OCI-LY3 (cell line): Measurements from ENCODE around the gene COL4A3.
A peak's percentile ranks its signal among the peaks of the same experiment; 100 is the strongest.
"Not testable (repeated sequence)": the region's sequence is repeated elsewhere in the genome, so short reads cannot be mapped to it uniquely, and the experiment has no call there.

Experiments used
- H2AFZ ChIP-seq: fragments of 200-600, 300-600 bp; shearing (Covaris generic); 2 replicates; pipeline ENCODE4 v1.6.0; 2014; ENCODE audit warnings: antibody characterized with exemption, low read depth, low read length
- H3K27ac ChIP-seq: fragments of 200-600, 300-600 bp; sonication (generic); 2 replicates; pipeline ENCODE4 v1.5.1; 2014; ENCODE audit warnings: mild to moderate bottlenecking, low read length, moderate library complexity, mixed read lengths
- H3K27me3 ChIP-seq: fragments of 200-600, 300-600 bp; sonication (generic); 2 replicates; pipeline ENCODE4 v1.6.1; 2014; ENCODE audit warnings: low read depth, low read length, mixed read lengths
- H3K36me3 ChIP-seq: fragments of 200-600, 300-600 bp; sonication (generic); replicated peaks from 2 replicates; pipeline ENCODE3; 2014; ENCODE audit warnings: low read depth, low read length, mixed read lengths
- H3K4me1 ChIP-seq: fragments of 300-600, 200-600 bp; sonication (generic); 2 replicates; pipeline ENCODE4 v1.6.1; 2014; ENCODE audit warnings: low read length, mixed read lengths
- H3K4me2 ChIP-seq: fragments of 200-600, 300-600 bp; sonication (generic); 2 replicates; pipeline ENCODE4 v1.6.1; 2014; ENCODE audit warnings: low read length, mixed read lengths
- H3K4me3 ChIP-seq: fragments of 300-600, 200-600 bp; sonication (generic); 2 replicates; pipeline ENCODE4 v1.5.1; 2014; ENCODE audit warnings: antibody characterized with exemption, mild to moderate bottlenecking, low read length, moderate library complexity
- H3K79me2 ChIP-seq: fragments of 300-600, 200-600 bp; shearing (Covaris generic); 2 replicates; pipeline ENCODE4 v1.6.1; 2014; ENCODE audit warnings: mild to moderate bottlenecking, low read length, mixed read lengths
- H3K9ac ChIP-seq: fragments of 300-600, 200-600 bp; shearing (Covaris generic); 2 replicates; pipeline ENCODE4 v1.6.0; 2014; ENCODE audit warnings: mild to moderate bottlenecking, low read length, moderate library complexity
- H3K9me3 ChIP-seq: fragments of 200-600, 300-600 bp; shearing (Covaris generic); 2 replicates; pipeline ENCODE4 v1.6.1; 2014; ENCODE audit warnings: low read length, mixed read lengths; ENCODE audit not compliant: insufficient read depth
- H4K20me1 ChIP-seq: fragments of 200-600, 300-600 bp; sonication (generic); 2 replicates; pipeline ENCODE4 v1.6.1; 2016; ENCODE audit warnings: low read length, mixed read lengths; ENCODE audit not compliant: insufficient read depth
- EZH2phosphoT487 ChIP-seq: fragments of 200-600 bp; shearing (Covaris generic); IDR thresholded peaks from 2 replicates; pipeline ENCODE4 v1.6.1; 2018; ENCODE audit warnings: antibody characterized with exemption, mixed run types, low read depth
- TF ChIP-seq, protein P1 (sequence below): fragments of 200-600, 300-600 bp; sonication (generic); IDR thresholded peaks from 2 replicates; pipeline ENCODE4 v1.5.1; 2014; ENCODE audit warnings: antibody characterized with exemption, low read length, low read depth

The COL4A3 gene

DNA sequence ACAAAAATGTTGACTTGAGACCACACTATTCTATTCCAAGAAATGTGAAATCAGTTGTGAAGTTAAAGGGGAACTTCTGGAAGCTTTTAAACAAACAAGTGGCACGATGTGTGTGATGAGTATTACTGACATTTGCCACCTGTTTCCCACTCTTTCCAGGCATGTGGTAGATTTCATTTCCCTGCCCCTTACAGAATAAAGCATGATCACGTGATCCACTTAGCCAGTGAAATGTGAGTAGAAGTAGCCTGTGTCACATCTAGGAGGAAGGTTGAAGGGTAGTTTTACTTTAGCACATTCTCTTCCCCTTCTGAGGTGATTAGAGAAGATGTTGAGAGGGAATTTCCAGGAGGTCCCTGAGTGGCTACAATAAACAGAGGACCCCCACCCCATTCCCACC lies 4.3 kb upstream of the COL4A3 start:
- Histone ChIP-seq H3K27me3 (peaks cover 15% of the 10 kb centered on the region), H3K36me3 (no peaks in the 10 kb centered on the region), H3K9me3 (no peaks in the 10 kb centered on the region), H2AFZ (no peak overlapping the region), H3K27ac (no peak overlapping the region), H3K9ac (no peak overlapping the region), H3K4me3 (no peak overlapping the region), H4K20me1 (no peaks in the 10 kb centered on the region), H3K79me2 (no peaks in the 10 kb centered on the region), H3K4me2 (no peak overlapping the region), H3K4me1 (peaks cover 1% of the 10 kb centered on the region; the same call in 1 of the 2 replicates)
- TF ChIP-seq, protein P1, sequence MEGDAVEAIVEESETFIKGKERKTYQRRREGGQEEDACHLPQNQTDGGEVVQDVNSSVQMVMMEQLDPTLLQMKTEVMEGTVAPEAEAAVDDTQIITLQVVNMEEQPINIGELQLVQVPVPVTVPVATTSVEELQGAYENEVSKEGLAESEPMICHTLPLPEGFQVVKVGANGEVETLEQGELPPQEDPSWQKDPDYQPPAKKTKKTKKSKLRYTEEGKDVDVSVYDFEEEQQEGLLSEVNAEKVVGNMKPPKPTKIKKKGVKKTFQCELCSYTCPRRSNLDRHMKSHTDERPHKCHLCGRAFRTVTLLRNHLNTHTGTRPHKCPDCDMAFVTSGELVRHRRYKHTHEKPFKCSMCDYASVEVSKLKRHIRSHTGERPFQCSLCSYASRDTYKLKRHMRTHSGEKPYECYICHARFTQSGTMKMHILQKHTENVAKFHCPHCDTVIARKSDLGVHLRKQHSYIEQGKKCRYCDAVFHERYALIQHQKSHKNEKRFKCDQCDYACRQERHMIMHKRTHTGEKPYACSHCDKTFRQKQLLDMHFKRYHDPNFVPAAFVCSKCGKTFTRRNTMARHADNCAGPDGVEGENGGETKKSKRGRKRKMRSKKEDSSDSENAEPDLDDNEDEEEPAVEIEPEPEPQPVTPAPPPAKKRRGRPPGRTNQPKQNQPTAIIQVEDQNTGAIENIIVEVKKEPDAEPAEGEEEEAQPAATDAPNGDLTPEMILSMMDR: no peak
- no peak for TF ChIP-seq EZH2phosphoT487

DNA sequence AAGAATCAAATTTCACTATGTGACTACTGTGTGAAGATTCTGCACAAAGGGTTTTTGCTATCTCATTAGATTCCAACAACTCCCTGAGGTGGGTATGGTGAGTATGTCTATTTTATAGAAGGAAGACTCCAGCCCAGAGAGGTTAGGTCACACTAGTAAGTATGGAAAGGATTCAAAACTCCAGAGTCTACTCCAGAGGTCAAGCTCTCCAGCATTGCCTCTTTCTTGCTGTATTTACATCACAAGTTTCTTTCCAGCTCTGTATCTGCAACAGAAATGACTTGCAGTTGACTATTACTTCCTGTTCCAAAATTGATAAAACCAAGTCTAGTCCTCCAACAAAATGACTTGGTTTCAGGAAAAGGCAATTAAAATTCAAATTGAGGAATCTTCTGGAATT lies 2.5 kb upstream of the COL4A3 start:
- Histone ChIP-seq H3K27me3 (peaks cover 23% of the 10 kb centered on the region), H3K9ac (no peak overlapping the region), H3K9me3 (no peaks in the 10 kb centered on the region), H3K4me2 (no peak overlapping the region), H3K79me2 (no peaks in the 10 kb centered on the region), H3K27ac (no peak overlapping the region), H3K4me1 (peaks cover 3% of the 10 kb centered on the region; the same call in 1 of the 2 replicates), H3K4me3 (no peak overlapping the region), H4K20me1 (no peaks in the 10 kb centered on the region), H2AFZ (no peak overlapping the region), H3K36me3 (no peaks in the 10 kb centered on the region)
- TF ChIP-seq EZH2phosphoT487: no peak
- TF ChIP-seq, protein P1: no peak

DNA sequence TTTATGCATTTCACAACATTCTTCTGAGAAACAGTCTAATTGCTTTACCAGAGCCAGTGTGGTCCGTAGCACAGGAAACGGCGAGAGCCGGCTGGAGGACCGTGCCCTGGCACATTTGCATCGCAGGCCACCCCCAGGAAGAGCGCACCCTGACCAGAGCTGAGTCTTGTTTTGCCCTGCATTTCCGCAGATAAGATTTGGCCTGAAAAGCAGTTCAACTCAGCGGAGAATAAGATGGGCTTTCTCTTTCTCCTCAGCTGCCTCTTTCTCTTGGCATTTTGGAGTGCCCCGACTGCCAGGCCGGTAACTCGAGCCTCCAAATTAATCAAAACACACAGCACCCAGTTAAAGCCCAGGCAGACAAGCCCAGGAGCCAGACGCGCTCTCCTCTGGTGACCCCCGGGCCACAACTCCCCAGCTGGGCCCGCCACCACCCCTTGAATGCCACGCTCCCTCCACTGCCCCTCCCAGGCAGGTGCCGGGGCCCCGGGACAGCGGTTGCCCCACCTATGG lies 883 bp upstream of the COL4A3 start:
- Histone ChIP-seq H3K4me2 (peak overlapping the region; percentile 78), H3K27me3 (peaks cover 23% of the 10 kb centered on the region), H3K36me3 (no peaks in the 10 kb centered on the region), H4K20me1 (no peaks in the 10 kb centered on the region), H3K4me3 (peak overlapping the region; percentile 81), H3K9me3 (no peaks in the 10 kb centered on the region), H3K27ac (no peak overlapping the region), H3K79me2 (no peaks in the 10 kb centered on the region), H2AFZ (peak overlapping the region; percentile 40; the same call in 1 of the 2 replicates), H3K9ac (no peak overlapping the region; the same call in 1 of the 2 replicates), H3K4me1 (peaks cover 3% of the 10 kb centered on the region; the same call in 1 of the 2 replicates)
- no peak for TF ChIP-seq EZH2phosphoT487
- TF ChIP-seq, protein P1: no peak

DNA sequence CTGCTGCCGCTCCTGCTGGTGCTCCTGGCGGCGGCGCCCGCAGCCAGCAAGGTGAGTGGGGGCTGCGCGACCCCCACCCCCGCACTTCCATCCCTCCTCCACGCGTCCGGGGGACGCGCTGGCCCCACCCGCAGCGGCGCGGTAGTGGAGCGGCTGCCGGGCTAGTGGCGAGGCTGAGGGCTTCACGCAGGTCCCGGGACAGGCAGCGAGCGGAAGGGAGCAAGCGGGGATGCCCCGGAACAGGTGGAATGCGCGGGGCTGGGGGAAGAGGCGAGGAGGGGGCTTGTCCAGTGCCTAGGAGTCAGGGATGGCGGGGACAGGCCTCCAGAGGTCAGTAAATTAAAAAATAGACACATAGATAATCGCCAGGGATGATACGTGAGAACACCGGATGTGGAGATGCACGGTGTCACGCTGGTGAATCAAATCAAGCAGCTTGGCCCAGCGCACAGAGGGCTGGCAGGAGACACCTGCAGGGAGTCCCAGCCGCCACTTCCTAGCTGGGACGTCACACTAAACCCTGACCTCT lies 403 bp downstream of the COL4A3 start:
- TF ChIP-seq, protein P1: no peak
- TF ChIP-seq EZH2phosphoT487: no peak
- H3K4me1 ChIP-seq: peaks cover 3% of the 10 kb centered on the region; the same call in 1 of the 2 replicates
- peak overlapping the region; percentile 41; the same call in 1 of the 2 replicates for H2AFZ ChIP-seq
- H3K27ac ChIP-seq: no peak overlapping the region
- peaks cover 23% of the 10 kb centered on the region for H3K27me3 ChIP-seq
- H3K79me2 ChIP-seq: no peaks in the 10 kb centered on the region
- H3K9me3 ChIP-seq: no peaks in the 10 kb centered on the region
- peak overlapping the region; percentile 78 for H3K4me2 ChIP-seq
- H3K4me3 ChIP-seq: peak overlapping the region; percentile 81
- H3K9ac ChIP-seq: no peak overlapping the region
- H4K20me1 ChIP-seq: no peaks in the 10 kb centered on the region
- H3K36me3 ChIP-seq: no peaks in the 10 kb centered on the region

DNA sequence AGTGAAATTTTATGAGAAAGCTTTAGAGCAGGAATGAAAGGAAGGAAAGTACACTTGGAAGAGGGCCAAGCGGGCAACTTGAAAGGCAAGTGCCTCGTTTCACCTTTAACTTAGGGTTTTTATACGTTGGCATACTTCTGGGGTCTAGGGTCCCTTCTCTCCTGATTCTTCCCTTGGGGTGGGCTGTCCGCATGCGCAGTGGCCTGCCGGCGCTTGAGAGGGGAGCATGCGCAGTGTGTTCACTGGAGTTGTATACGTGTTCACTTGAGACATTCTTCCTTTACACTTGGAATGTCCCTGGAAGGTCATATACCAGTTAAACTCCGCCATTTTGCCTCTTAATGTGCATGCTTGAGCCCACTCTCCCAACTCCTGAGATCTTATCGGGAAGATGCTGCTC lies 7.4 kb downstream of the COL4A3 start:
- H3K27me3 ChIP-seq, H3K27ac ChIP-seq, H2AFZ ChIP-seq, H3K9me3 ChIP-seq, H3K79me2 ChIP-seq, H3K4me2 ChIP-seq, H4K20me1 ChIP-seq, H3K36me3 ChIP-seq, H3K9ac ChIP-seq, H3K4me3 ChIP-seq, H3K4me1 ChIP-seq: not testable (repeated sequence)
